MCF 10A (cell line): ENCODE measurements around the gene AURKB. TPM values are rescaled to one million over a fixed set of nuclear protein-coding genes. Genes with fewer than 3 reads are reported as not detected.

Experiments
- BruUV-seq: library from RNA; stranded (reverse); fragments of 400-500 nt; replicated peaks from 2 replicates; lab custom pipeline; 2021; lab: Mats Ljungman, UMichigan
- CTCF ChIA-PET: fragments of 300-600 bp; sonication (Branson Sonifier 250); formaldehyde crosslinking; extraction: SDS; loops from one replicate; lab custom pipeline; 2021; ENCODE audit warnings: antibody characterized with exemption, inconsistent platforms; lab: Yijun Ruan, JAX
- POLR2A ChIA-PET: fragments of 300-600, 350-650 bp; sonication (Branson Sonifier 250); formaldehyde crosslinking; extraction: SDS; loops from one replicate; lab custom pipeline; 2020; ENCODE audit warnings: antibody characterized with exemption, inconsistent platforms; lab: Yijun Ruan, JAX
- DNase-seq: peaks from one replicate; pipeline ENCODE4 v3.0.0-alpha.2; 2018; ENCODE audit not compliant: unreplicated experiment
- H3K27ac Mint-ChIP-seq: one replicate; pipeline ENCODE4 v1.8.0; 2022; ENCODE audit warnings: mild to moderate bottlenecking, low read depth, mixed read lengths; ENCODE audit not compliant: unreplicated experiment
- H3K27me3 Mint-ChIP-seq: one replicate; pipeline ENCODE4 v1.8.0; 2022; ENCODE audit warnings: mixed read lengths; ENCODE audit not compliant: insufficient read depth, unreplicated experiment
- H3K36me3 Mint-ChIP-seq: one replicate; pipeline ENCODE4 v1.8.0; 2022; ENCODE audit warnings: mild to moderate bottlenecking, moderate library complexity, mixed read lengths; ENCODE audit not compliant: insufficient read depth, unreplicated experiment
- H3K4me1 Mint-ChIP-seq: one replicate; pipeline ENCODE4 v1.8.0; 2022; ENCODE audit warnings: mixed read lengths; ENCODE audit not compliant: insufficient read depth, unreplicated experiment
- H3K4me3 Mint-ChIP-seq: one replicate; pipeline ENCODE4 v1.8.0; 2022; ENCODE audit warnings: mild to moderate bottlenecking, moderate library complexity, mixed read lengths; ENCODE audit not compliant: unreplicated experiment
- H3K9me3 Mint-ChIP-seq: one replicate; pipeline ENCODE4 v1.8.0; 2022; ENCODE audit warnings: mixed read lengths; ENCODE audit not compliant: unreplicated experiment
- intact Hi-C: fragments of 100-400 bp; cut with micrococcal nuclease; formaldehyde crosslinking; loops from 2 replicates; pipeline ENCODE4 v1.14.1; 2022
- microRNA-seq: library from miRNA; unstranded; fragments of <30 nt; microRNA quantifications from one replicate; pipeline ENCODE4 v1.2.0, GENCODE V29; 2022
- total RNA-seq: library from RNA; stranded (reverse); gene quantifications from 2 replicates; pipeline ENCODE4 v1.2.3, GENCODE V29; 2022
- TF ChIP-seq, protein P1 (sequence below): fragments of 200-600 bp; IDR thresholded peaks from one replicate; pipeline ENCODE4 v1.8.0; 2022; ENCODE audit warnings: antibody characterized with exemption, mild to moderate bottlenecking; ENCODE audit not compliant: unreplicated experiment

AURKB gene
- total RNA-seq, 1 experiment from 2014 or later: 33.6 TPM

DNA sequence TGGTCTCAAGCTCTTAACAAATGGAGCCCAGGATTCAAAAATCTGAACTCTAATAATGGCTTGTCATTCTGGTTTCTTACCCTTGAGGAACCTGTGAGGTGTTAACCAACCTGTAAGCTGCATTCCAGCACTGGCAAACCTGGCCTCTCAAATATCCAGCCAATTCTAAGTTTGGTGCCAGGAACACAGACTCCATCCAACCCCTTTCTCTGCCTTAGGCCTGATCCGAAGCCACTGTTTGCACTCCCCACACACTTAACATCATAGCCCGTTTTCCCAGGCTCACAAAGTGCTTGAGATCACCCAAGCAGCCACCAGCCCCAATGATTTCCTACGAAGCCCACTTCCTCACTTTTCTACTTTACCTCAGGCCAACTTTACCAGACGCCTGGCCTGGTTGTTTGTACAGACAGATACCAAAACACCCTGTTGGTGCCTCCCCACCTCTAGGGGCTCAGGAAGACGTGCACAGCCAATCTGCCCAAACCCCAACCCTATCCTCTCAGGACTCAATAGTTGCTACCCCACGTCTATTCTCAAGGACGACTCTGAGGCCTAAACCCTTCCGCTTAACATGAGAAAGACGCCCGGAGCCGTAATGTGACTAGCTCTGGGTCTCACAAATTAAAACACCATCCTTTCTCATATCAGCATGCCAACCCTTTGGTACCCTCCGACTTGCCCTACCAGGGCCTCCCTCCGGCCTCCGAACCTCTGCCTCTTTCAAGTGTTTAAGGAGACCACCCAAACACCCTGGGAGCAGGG is 55.0 kb downstream of the AURKB start:
- no peak overlapping the region for H3K4me3 Mint-ChIP-seq
- peaks cover 16% of the 10 kb centered on the region for H3K36me3 Mint-ChIP-seq
- H3K9me3 Mint-ChIP-seq: no peaks in the 10 kb centered on the region
- no TSS peak for BruUV-seq
- no peak overlapping the region for H3K27ac Mint-ChIP-seq
- ChIA-PET POLR2A (interaction anchor here (0.6 to 16.5 kb wide), 34 partner anchors 9 to 913 kb away, joined by 3 to 429 read pairs (median 6); partner anchors contain the start of genes ALOXE3, AURKB, BORCS6 and CNTROB), CTCF (interaction anchor here (0.6 to 8.7 kb wide), 7 partner anchors 14 to 80 kb away, joined by 3 to 59 read pairs (median 3); partner anchors contain the start of gene ALOXE3)
- no peaks in the 10 kb centered on the region for H3K27me3 Mint-ChIP-seq
- intact Hi-C loops: loop anchor here (2.0 kb wide), 1 partner anchor 31 kb away; no protein-coding TSS in a partner anchor
- peaks cover 32% of the 10 kb centered on the region for H3K4me1 Mint-ChIP-seq
- TF ChIP-seq, protein P1, sequence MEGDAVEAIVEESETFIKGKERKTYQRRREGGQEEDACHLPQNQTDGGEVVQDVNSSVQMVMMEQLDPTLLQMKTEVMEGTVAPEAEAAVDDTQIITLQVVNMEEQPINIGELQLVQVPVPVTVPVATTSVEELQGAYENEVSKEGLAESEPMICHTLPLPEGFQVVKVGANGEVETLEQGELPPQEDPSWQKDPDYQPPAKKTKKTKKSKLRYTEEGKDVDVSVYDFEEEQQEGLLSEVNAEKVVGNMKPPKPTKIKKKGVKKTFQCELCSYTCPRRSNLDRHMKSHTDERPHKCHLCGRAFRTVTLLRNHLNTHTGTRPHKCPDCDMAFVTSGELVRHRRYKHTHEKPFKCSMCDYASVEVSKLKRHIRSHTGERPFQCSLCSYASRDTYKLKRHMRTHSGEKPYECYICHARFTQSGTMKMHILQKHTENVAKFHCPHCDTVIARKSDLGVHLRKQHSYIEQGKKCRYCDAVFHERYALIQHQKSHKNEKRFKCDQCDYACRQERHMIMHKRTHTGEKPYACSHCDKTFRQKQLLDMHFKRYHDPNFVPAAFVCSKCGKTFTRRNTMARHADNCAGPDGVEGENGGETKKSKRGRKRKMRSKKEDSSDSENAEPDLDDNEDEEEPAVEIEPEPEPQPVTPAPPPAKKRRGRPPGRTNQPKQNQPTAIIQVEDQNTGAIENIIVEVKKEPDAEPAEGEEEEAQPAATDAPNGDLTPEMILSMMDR: no peak
- no peak for DNase-seq

Small RNA genes lying within 50 kb of the gene (microRNA-seq; reads per million reads assigned to microRNA genes)
- 21.5 reads per million, percentile 59 among the genes with 10 or more reads in this experiment for gene MIR4521

Other genes starting within 250 kb of the AURKB start
- not detected in 2 replicates for gene GUCY2D, start 208.0 kb downstream of the AURKB start, total RNA-seq
- gene ALOX15B, start 171.5 kb downstream of the AURKB start, total RNA-seq: 18.5 and 27.6 TPM in 2 replicates
- 1.3 TPM in 1 of 2 replicates, not detected in the other for gene ALOX12B, start 122.9 kb downstream of the AURKB start, total RNA-seq
- 13.1 and 14.1 TPM in 2 replicates for gene ALOXE3, start 92.1 kb downstream of the AURKB start, total RNA-seq
- 5.8 and 5.9 TPM in 2 replicates for gene HES7, start 86.5 kb downstream of the AURKB start, total RNA-seq
- gene PER1, start 58.2 kb downstream of the AURKB start, total RNA-seq: 165 and 190 TPM in 2 replicates
- 37.7 and 42.8 TPM in 2 replicates for gene VAMP2, start 47.6 kb downstream of the AURKB start, total RNA-seq
- 7.6 and 8.4 TPM in 2 replicates for gene TMEM107, start 34.2 kb downstream of the AURKB start, total RNA-seq
- 3.9 and 4.4 TPM in 2 replicates for gene BORCS6, start 20.4 kb downstream of the AURKB start, total RNA-seq
- 30.5 and 33.1 TPM in 2 replicates for gene CTC1, start 37.5 kb upstream of the AURKB start, total RNA-seq
- gene PFAS, start 38.7 kb upstream of the AURKB start, total RNA-seq: 54.4 and 66.2 TPM in 2 replicates
- gene RANGRF, start 78.1 kb upstream of the AURKB start, total RNA-seq: 38.6 and 41.8 TPM in 2 replicates
- 2.2 and 4.0 TPM in 2 replicates for gene SLC25A35, start 84.8 kb upstream of the AURKB start, total RNA-seq
- not detected in 2 replicates for gene ARHGEF15, start 99.7 kb upstream of the AURKB start, total RNA-seq
- not detected in 2 replicates for gene ODF4, start 129.3 kb upstream of the AURKB start, total RNA-seq
- gene RPL26, start 172.6 kb upstream of the AURKB start, total RNA-seq: 3,179 and 3,524 TPM in 2 replicates
- not detected in 2 replicates for gene RNF222, start 187.3 kb upstream of the AURKB start, total RNA-seq
- gene NDEL1, start 225.3 kb upstream of the AURKB start, total RNA-seq: 95.3 and 112 TPM in 2 replicates